HFF-Myc (cell line): ENCODE data around the gene MMS19.

Experiments
- DNase-seq: peaks from one replicate; pipeline ENCODE4 v3.0.0-alpha.2; 2011; ENCODE audit warnings: low read depth; ENCODE audit errors: extremely low read depth
- H3K4me3 ChIP-seq: replicated peaks from 2 replicates; pipeline ENCODE4 v1.5.1; 2011; ENCODE audit warnings: low read depth, mild to moderate bottlenecking, control low read depth, low read length
- TF ChIP-seq, protein P1 (sequence below): IDR thresholded peaks from 2 replicates; pipeline ENCODE4 v1.5.1; 2012; ENCODE audit warnings: mild to moderate bottlenecking, low read depth, low read length, control low read depth; ENCODE audit errors: missing control alignments

Gene MMS19

DNA sequence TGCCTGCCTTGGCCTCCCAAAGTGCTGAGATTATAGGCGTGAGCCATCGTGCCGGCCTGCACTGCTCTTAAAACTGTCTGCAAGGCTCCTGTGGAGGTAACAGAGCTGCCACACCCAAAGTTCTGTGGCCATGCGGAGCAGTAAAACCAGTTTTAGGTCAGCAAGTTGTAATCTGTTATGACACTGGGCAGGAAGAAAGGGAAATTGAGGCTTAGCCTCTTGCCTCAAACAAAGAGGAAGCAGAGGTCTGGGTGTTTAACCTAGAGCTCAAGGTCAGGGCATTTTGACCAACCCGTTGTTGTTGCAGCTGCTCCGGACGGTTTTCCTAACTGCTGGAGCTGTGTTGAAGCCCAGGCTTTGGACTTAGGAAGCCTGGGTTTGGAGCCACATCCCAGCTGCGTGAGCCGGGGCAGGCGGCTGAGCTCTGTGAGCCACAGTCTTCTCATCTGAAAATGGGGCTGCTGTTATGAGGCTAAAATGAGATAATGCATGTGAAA is 89.7 kb downstream of the MMS19 start:
- TF ChIP-seq, protein P1, sequence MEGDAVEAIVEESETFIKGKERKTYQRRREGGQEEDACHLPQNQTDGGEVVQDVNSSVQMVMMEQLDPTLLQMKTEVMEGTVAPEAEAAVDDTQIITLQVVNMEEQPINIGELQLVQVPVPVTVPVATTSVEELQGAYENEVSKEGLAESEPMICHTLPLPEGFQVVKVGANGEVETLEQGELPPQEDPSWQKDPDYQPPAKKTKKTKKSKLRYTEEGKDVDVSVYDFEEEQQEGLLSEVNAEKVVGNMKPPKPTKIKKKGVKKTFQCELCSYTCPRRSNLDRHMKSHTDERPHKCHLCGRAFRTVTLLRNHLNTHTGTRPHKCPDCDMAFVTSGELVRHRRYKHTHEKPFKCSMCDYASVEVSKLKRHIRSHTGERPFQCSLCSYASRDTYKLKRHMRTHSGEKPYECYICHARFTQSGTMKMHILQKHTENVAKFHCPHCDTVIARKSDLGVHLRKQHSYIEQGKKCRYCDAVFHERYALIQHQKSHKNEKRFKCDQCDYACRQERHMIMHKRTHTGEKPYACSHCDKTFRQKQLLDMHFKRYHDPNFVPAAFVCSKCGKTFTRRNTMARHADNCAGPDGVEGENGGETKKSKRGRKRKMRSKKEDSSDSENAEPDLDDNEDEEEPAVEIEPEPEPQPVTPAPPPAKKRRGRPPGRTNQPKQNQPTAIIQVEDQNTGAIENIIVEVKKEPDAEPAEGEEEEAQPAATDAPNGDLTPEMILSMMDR: no peak
- DNase-seq: no peak
- no peak overlapping the region for H3K4me3 ChIP-seq
